NCI-H2196 treated with DMSO at 0.1 percent for 48 hours (cell line): ENCODE results near the gene RPRD1B.

Experiments used
- DNase-seq: peaks from one replicate; lab custom pipeline; 2025; ENCODE audit not compliant: unreplicated experiment; lab: John Stamatoyannopoulos, UW

RPRD1B gene

GRCh38 chr20:38134427-38135270 lies 101.1 kb downstream of the RPRD1B start:
- DNase-seq, result no peak

DNA sequence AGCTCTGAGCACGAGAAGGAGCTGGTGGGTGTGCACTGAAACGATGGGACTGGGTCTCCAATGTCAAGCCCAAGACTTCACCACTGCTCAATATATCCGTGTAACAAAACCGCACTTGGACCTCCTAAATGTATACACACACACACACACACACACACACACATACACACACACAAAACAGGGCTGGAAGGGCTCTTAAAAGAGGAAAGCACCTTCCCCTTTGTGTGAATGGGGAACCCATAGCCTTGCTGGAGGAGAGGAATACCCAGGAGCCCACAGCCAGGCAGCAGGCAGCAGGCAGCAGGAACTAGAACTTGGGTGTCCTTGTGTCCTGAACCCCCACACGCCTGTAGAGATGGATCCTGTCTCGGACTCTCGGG lies 101.7 kb downstream of the RPRD1B start:
- no peak for DNase-seq

DNA sequence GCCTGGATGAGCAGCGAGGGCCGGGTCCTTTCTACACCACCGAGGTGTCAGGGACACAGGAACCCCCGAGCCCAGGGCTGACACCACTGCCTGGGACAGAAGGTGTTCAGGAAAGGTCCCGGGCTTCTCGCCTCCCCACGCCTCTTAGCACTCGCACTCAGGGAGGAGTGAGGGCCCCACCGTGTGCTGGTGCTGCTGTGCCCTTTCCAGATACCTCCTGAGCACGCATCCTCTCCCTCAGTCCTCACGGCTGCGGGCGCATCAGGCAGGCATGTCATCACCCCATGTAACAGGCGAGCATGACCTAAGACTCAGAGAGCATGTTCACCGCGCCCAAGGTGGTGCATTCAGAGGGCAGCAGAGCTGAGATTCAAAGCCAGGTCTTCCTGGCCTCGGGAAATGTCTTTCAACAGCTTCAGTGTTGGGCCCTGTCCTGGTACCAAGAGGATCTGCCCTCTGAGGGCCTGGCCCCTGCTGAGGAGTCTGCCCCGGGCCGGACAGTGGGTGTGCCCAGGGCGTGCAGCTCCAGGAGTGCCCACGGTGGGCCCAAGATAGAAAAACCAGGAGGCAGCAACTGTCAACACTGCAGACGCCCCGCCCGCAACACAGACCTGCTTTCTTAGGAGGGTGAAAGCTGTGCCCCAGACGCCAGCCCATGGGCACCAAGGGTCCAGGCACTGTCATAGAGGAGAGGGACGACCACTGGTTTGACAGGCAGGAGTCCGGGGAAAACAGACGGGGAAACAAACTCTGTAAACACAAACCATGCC lies 102.3 kb downstream of the RPRD1B start:
- no peak for DNase-seq

GRCh38 chr20:38136421-38137245 lies 103.1 kb downstream of the RPRD1B start:
- no peak for DNase-seq

DNA sequence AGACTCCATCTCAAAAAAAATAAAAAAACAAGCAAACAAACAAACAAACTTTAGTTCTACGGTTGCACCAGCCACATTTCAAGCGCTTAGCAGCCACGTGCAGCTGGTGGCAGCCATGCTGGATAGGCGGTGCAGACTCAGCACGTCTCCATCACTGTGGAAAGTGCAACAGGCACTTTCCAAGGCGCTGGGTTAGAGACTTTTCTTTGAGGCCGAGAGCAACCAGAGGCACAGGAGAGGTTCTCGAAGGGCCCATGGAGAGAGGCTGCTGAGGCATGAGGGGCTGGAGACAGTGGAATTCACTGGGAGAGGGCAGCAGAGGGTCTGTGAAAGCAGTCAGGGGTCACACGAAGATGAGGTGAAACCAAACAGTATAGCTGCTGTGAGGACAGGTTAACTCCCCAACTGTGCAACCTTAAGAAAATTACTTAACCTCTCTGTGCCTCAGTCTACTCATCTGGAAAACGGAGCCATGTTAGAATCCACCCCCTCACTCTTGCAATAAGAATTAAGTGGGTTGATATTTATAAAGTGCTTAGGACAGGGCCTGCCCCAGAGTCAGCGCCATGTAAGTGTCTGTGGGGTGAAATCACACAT lies 104.0 kb downstream of the RPRD1B start:
- no peak for DNase-seq

GRCh38 chr20:38138086-38138778 lies 104.7 kb downstream of the RPRD1B start:
- DNase-seq, result no peak

GRCh38 chr20:38139156-38139912 lies 105.8 kb downstream of the RPRD1B start:
- no peak for DNase-seq

DNA sequence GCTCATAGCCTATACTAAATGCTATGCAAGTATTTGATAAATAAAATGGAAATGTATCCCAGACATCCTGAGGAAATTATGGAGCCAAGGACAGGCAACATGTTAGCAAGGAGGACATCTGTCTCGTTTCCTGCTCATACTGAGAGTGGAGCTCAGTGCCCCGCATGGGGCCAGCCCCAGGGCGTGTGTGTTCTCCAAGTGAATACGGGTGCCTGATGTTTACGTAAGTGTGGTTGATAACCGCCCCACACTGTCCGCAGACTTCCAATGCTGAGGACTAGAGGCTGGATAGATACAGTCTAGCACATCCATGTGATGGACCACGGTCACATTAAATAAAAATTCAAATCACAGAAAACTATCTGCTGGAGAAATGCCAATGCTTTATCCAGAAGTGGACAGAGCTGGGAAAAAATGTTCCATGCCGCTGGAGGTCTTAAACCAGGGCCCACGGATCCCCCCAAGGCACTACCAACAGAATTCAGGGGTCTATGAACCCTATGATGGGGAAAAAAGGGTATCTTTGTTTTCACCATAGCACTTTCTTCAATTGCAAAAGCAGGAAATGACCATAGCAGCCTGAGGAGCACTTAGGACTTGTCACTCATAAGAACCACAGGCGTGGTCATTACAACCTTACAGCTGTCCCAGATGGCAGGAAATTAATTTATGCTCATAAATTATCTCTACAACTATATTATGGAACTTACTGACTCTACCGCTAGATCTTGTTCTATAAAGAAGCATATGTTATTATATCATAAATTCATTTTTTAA lies 106.6 kb downstream of the RPRD1B start:
- no peak for DNase-seq

GRCh38 chr20:38141204-38141888 lies 107.8 kb downstream of the RPRD1B start:
- no peak for DNase-seq
